ENCODE results near the gene TMEM234. TPM values are rescaled to one million over a fixed set of nuclear protein-coding genes. Genes with fewer than 3 reads are reported as not detected.
A peak's percentile ranks its signal among the peaks of the same experiment; 100 is the strongest.

Gene TMEM234
- total RNA-seq, 1 donor from 2014 or later: 14.2 TPM

- no peak for DNase-seq (ENCODE audit: low read depth, low spot score)
These were observed 18.2 kb upstream of the TMEM234 start for GRCh38 chr1:32240140-32240951.

- DNase-seq (ENCODE audit: low read depth, low spot score): no peak
These were observed 17.6 kb upstream of the TMEM234 start for GRCh38 chr1:32239790-32240139.

DNA sequence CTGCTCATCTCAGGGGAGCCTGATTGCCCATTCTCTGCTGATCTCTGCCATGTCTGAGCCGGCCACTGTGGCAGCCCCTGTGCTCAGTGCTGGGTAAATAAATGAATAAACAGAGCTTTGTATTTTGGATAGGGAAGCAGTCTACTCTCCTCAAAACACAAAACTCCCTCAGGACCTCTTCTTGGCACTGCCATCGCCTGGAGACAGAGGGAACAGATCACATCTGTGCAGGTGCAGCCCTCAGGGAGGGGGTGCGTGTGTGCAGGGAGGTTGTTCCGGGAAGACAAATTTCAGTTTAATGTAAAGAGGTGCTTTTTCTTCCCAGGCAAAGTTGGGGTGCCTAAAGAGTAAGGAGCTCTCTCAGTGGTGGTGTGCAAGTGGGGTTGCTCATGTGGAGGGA, 17.2 kb upstream of the TMEM234 start:
- no peak for DNase-seq (ENCODE audit: low read depth, low spot score)

DNA sequence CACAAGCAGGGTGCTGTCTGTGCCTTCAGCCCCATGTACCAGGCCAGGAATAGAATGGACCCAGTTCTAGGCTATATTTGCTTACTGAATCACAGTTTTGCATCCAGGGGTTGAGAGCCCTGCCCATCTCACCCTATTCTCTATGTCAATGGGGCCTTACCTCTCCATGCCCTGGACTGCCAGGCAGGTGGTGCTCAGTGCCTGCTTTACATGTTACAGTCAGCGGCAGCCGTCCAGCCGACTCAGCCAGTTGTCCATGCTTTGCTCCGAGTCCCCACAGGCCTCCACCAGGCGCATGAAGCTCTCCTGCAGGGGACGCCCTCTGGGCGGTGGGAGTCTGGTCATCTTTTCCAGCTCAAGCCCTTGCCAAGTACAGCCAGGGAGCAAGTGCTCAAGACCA, 12.6 kb upstream of the TMEM234 start:
- no peak for DNase-seq (ENCODE audit: low read depth, low spot score)

DNA sequence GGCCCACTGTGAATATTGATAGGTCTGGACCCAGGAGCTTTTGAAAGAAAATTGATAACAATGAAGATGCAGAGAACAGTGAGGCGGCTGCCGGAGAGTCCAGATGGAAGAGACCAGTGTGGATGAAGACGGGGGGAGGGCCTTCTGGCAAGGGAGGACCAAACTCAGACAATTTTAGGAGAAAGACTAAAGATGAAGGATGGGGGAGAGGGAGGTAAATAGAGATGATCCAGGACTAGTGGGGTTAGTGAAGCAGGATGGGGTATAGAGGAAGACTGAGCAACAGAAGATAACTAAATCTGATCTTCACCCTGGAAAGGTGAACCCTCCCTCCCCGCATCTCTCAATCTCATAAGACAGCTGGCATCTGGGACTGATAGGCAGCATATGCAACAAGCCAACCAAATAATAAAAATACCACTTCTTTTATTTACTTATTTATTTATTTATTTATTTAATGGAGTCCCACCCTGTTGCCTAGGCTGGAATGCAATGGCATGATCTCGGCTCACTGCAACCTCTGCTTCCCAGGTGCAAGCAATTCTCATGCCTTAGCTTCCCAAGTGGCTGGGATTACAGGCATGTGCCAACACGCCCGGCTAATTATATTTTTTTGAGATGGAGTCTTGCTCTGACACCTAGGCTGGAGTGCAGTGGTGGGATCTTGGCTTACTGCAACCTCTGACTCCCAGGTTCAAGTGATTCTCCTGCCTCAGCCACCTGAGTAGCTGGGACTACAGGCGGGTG, 10.6 kb upstream of the TMEM234 start:
- no peak for DNase-seq (ENCODE audit: low read depth, low spot score)

- no peak for DNase-seq (ENCODE audit: low read depth, low spot score)
These were observed 9.8 kb upstream of the TMEM234 start for GRCh38 chr1:32231843-32232432.

DNA sequence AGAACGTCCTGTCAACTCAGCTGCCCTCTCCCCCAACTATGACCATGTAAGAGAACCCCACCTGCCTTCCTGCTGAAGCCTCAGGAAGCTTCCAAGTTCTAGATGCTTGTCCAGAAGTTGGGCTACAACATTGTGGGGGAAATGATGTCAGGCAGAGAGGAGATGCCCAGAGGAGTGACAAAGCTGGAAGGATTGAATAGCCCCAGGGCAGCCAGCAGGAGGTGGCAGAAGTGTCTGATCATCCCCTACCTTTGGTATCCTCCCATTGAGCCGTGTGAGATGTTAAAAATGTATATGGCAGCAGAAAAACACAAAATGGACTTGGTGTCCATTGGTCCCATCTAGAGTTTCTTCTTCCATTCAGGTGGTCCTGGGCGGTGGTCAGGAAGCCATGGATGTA, 6.6 kb upstream of the TMEM234 start:
- no peak for DNase-seq (ENCODE audit: low read depth, low spot score)

DNA sequence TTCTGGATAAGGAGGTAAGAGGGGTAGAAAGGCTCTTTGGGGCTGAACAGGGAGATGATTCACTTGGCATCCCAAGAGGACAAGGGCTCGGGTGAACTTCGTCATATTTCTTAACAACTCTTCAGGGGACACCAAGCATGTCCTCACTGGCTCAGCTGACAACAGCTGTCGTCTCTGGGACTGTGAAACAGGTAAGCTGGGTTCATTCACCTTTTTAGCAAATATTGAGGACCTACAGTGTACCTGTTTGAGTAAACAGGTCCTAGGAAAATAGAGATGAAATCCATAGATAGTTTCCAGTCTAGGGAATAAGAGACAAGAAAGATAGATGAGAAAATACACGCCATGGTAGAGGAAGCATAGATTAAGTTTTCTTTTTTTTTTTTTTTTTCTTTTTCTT, 2.1 kb upstream of the TMEM234 start:
- no peak for DNase-seq (ENCODE audit: low read depth, low spot score)

GRCh38 chr1:32223683-32224082, 1.5 kb upstream of the TMEM234 start:
- no peak for DNase-seq (ENCODE audit: low read depth, low spot score)

DNA sequence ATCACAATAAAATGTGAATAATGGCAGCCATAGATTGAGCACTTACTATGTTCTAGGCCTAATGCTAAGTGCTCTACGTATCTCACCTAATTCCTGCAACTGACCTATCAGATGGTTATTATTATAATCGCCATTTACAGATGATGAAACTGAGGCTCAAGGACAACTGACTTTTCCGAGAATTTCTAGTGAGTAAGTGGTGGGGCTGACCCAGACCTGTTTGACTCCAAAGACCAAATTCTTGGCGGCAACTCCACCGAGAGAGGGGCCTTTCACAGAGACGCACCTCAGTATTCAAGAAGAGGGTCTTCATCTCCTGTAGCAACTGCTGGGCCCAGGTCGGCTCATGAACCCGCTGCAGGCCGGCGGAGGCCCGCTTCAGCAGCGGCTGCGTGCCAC, 573 bp downstream of the TMEM234 start:
- DNase-seq (ENCODE audit: low read depth, low spot score): no peak

DNA sequence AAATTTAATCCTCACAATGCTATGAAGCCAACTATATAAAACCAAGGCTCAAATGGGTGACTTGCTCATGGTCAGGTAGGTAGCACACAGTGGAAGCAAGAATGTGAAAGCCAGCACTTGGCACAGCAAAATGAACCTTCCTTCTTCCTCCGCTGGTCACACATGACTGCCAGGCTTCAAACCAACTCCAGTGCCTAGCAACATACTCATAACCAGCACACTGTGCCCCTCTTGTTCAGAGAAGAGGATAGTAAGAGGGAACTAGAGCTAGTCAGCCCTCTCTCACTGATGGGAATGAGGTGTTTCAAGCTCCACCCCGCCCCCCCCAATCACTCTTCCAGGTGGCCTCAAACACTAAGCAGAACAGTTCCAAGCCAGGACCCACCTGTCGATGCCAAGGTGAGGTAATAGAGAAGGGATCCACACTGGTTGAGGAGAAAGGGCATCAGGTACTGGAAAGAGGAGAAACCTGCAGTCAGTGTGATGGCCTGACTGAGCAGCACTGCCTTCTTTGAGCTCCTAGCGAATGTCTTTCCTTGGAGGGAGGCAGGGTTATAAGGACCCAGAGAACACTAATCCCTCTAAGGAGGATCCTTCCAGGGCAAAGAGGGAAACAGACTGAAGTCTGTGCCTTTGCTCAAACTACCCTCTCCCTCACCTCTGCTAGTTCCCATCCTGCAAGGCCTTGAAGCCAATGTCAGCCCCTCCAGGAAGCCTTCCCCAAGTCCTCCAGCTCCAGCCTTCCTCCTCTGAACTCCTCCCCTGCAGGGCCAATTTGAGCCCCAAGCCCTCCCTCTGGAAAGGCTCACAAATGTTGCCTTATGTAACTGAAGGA, 1.2 kb downstream of the TMEM234 start:
- no peak for DNase-seq (ENCODE audit: low read depth, low spot score)

GRCh38 chr1:32219022-32219421, 3.1 kb downstream of the TMEM234 start:
- no peak for DNase-seq (ENCODE audit: low read depth, low spot score)

- no peak for DNase-seq (ENCODE audit: low read depth, low spot score)
These were observed 5.6 kb downstream of the TMEM234 start for GRCh38 chr1:32216566-32216965.

- DNase-seq (ENCODE audit: low read depth, low spot score): peak; percentile 27
These were observed 6.3 kb downstream of the TMEM234 start for GRCh38 chr1:32215629-32216480.

DNA sequence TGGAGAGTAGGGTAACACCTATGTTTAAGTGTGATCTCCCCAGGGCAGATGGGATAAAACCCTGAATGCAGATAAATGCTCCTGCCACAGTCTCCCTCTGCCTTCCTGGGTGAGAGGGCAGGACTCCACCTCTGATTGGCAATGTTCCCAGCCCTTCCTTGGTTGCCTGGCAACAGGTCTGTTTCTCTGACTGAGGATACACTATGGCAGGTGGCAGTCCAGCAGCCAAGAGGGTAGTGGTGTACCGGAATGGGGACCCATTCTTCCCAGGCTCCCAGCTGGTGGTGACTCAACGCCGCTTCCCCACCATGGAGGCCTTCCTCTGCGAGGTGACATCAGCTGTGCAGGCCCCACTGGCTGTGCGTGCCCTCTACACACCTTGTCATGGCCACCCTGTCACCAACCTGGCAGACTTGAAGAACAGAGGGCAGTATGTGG, 13.2 kb downstream of the TMEM234 start, which contains the start of gene DCDC2B:
DCDC2B (plus strand) TSS at position 199 of the 438 bp plus-strand sequence; CDS start at position 204, 5 bp downstream.
- DNase-seq (ENCODE audit: low read depth, low spot score): no peak

GRCh38 chr1:32208469-32208868, 13.7 kb downstream of the TMEM234 start:
- no peak for DNase-seq (ENCODE audit: low read depth, low spot score)

DNA sequence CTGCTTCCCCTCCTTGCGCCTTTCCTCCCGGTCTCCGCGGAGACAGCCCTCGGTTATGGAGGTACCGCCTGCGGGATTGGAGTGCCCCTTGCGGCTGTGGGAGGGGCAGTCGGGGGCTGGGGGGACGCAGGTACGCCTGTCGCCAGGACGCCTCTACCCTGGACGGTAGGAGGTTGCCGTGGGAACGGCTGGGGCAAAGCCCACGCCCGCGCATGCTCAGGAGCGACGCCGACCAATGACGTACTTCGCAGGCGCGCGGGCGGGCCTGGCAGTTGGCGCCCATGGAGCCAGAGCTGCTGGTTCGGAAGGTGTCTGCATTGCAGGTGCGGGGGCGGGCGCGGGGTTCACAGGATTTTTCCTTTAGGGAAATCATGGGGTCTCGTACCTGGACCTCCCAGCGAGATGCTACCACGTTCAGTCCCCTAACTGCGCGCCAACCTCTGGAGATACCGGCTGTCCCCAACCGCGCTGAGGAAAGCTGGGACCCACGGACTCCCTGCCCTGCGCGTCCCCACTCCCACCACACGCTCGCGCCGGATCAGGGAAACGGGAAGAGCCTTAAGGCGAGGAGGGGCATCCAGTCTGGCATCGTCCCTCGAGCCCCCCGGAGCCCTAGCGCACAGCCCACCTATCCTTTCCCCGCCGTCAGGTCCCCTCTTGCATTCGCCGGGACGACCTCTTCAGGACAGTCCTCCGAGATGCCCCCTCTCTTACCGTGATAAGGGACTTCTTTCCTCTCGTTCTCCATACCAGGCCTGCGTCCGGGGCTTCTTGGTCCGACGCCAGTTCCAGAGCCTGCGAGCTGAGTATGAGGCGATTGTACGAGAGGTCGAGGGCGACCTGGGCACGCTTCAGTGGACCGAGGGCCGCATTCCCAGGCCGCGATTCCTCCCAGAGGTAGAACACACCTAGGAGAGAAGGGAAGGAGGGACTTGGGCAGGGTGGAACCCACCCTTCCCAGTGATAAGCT, 16.5 kb downstream of the TMEM234 start, which contains the start of gene IQCC:
IQCC (plus strand) TSS at position 271 of the 970 bp plus-strand sequence; CDS start at position 282, 11 bp downstream.
- DNase-seq (ENCODE audit: low read depth, low spot score): no peak

DNA sequence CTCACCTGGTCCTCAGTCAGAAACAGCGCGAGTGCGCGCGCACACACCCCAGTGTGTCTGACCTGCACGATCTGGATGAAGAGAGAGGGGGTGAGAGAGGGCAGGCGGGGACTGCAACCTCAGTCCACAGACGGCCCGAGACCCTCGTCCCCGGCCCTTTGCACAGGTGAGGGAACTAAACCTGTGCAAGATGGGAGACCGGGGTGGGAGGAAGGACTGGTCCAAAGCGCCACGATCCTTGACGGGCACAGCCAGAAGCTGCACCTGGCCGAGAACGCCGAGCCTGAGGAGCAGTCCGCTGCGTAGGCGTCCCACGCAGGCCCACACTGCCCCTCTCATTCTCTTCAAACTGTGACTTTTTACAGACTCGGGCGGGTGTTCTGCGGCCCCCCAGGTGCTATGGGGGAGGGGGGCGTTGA, 17.2 kb downstream of the TMEM234 start:
- no peak for DNase-seq (ENCODE audit: low read depth, low spot score)

All from pulmonary artery endothelial cell (primary cell).